ENCODE results near the gene GPRIN1.

GRCh38 chr5:176636426-176636825 lies 26.5 kb upstream of the GPRIN1 start:
- no peak for TF ChIP-seq EZH2 (IDR thresholded peaks at IDR 0.05; ENCODE audit: borderline replicate concordance, low read length)
- TF ChIP-seq CTCF (conservative IDR thresholded peaks at IDR 0.05 in 1 of 2, IDR thresholded peaks at IDR 0.05 in 1 of 2; ENCODE audit: extremely low read depth in 1 of 2, insufficient read depth in 1 of 2, low read depth in 1 of 2, low read length in 2 of 2) = no peak

Measured in mammary epithelial cell (primary cell).